Neural progenitor cell (in vitro differentiated cells): ENCODE data around the gene PRR4. TPM values are rescaled to one million over a fixed set of nuclear protein-coding genes. Genes with fewer than 3 reads are reported as not detected.

Experiments used
- DNase-seq: peaks from one replicate; pipeline ENCODE4 v3.0.0-alpha.2; 2016; ENCODE audit warnings: low spot score
- H2AFZ ChIP-seq: fragments of 200-600 bp; sonication (generic); replicated peaks from 2 replicates; pipeline ENCODE4 v1.6.1; 2016; ENCODE audit warnings: antibody characterized with exemption
- H3F3A ChIP-seq: fragments of 200-600 bp; sonication (generic); 2 replicates; pipeline ENCODE4 v1.6.1; 2016; ENCODE audit warnings: antibody characterized with exemption, low read depth
- H3K27ac ChIP-seq: fragments of 200-600 bp; sonication (generic); 2 replicates; pipeline ENCODE4 v1.5.1; 2016; ENCODE audit warnings: mild to moderate bottlenecking
- H3K27me3 ChIP-seq: fragments of 200-600 bp; sonication (generic); 2 replicates; pipeline ENCODE4 v1.6.1; 2016; ENCODE audit warnings: mild to moderate bottlenecking, moderate library complexity
- H3K36me3 ChIP-seq: fragments of 200-600 bp; sonication (generic); 2 replicates; pipeline ENCODE4 v1.5.1; 2016
- H3K4me1 ChIP-seq: fragments of 200-600 bp; sonication (generic); 2 replicates; pipeline ENCODE4 v1.6.1; 2016; ENCODE audit warnings: mixed run types
- H3K4me2 ChIP-seq: fragments of 200-600 bp; sonication (generic); 2 replicates; pipeline ENCODE4 v1.6.1; 2016
- H3K4me3 ChIP-seq: fragments of 200-600 bp; sonication (generic); 2 replicates; pipeline ENCODE4 v1.5.1; 2016
- H3K79me2 ChIP-seq: fragments of 200-600 bp; sonication (generic); 2 replicates; pipeline ENCODE4 v1.6.1; 2016; ENCODE audit warnings: low read depth
- H3K9ac ChIP-seq: fragments of 200-600 bp; sonication (generic); 2 replicates; pipeline ENCODE4 v1.6.1; 2016
- H3K9me3 ChIP-seq: fragments of 200-600 bp; sonication (generic); 2 replicates; pipeline ENCODE4 v1.5.1; 2016; ENCODE audit warnings: low read depth
- H4K20me1 ChIP-seq: fragments of 200-600 bp; sonication (generic); 2 replicates; pipeline ENCODE4 v1.6.1; 2016; ENCODE audit warnings: low read depth
- H3K27ac Mint-ChIP-seq: 3 replicates; pipeline ENCODE4 v1.8.0; 2021; ENCODE audit warnings: mixed read lengths
- H3K27me3 Mint-ChIP-seq: 2 replicates; pipeline ENCODE4 v1.8.0; 2022; ENCODE audit warnings: low read depth, mild to moderate bottlenecking, inconsistent platforms, moderate library complexity, mixed read lengths; ENCODE audit not compliant: insufficient read depth
- H3K36me3 Mint-ChIP-seq: 3 replicates; pipeline ENCODE4 v1.8.0; 2021; ENCODE audit warnings: mixed read lengths
- H3K4me1 Mint-ChIP-seq: 3 replicates; pipeline ENCODE4 v1.8.0; 2021; ENCODE audit warnings: mixed read lengths
- H3K4me3 Mint-ChIP-seq: 3 replicates; pipeline ENCODE4 v1.8.0; 2021; ENCODE audit warnings: mild to moderate bottlenecking, moderate library complexity, mixed read lengths
- H3K9me3 Mint-ChIP-seq: 3 replicates; pipeline ENCODE4 v1.8.0; 2020; ENCODE audit warnings: mixed read lengths
- CTCF ChIP-seq: fragments of 200-600 bp; sonication (generic); IDR thresholded peaks from 2 replicates; pipeline ENCODE4 v1.5.1; 2017; ENCODE audit warnings: antibody characterized with exemption, mild to moderate bottlenecking
- EZH2 ChIP-seq: fragments of 200-600 bp; sonication (generic); IDR thresholded peaks from 2 replicates; pipeline ENCODE4 v1.6.1; 2017; ENCODE audit warnings: antibody characterized with exemption, mild to moderate bottlenecking, moderate library complexity
- EZH2phosphoT487 ChIP-seq: fragments of 200-600 bp; sonication (generic); IDR thresholded peaks from 2 replicates; pipeline ENCODE4 v1.6.1; 2017; ENCODE audit warnings: antibody characterized with exemption
- total RNA-seq: library from RNA; depleted of rRNA; stranded (reverse); fragments of >200 nt; gene quantifications from 2 replicates; pipeline ENCODE4 v1.2.3, GENCODE V29; 2015; ENCODE audit warnings: low replicate concordance

PRR4 gene
- total RNA-seq, 1 donor from 2014 or later, result 0.69 TPM

- Histone ChIP-seq H3K9ac (no peak overlapping the region), H3K79me2 (no peaks in the 10 kb centered on the region), H3K4me2 (no peak overlapping the region), H3K4me1 (no peaks in the 10 kb centered on the region), H3F3A (no peaks in the 10 kb centered on the region), H4K20me1 (no peaks in the 10 kb centered on the region), H3K36me3 (peaks cover 14% of the 10 kb centered on the region), H3K4me3 (no peak overlapping the region), H3K9me3 (peaks cover 7% of the 10 kb centered on the region), H3K27me3 (no peaks in the 10 kb centered on the region), H3K27ac (no peak overlapping the region), H2AFZ (no peak overlapping the region)
- H3K27me3 Mint-ChIP-seq, result no peaks in the 10 kb centered on the region
- peaks cover 42% of the 10 kb centered on the region for H3K36me3 Mint-ChIP-seq
- H3K4me3 Mint-ChIP-seq, result no peak overlapping the region
- no peak for DNase-seq
- H3K27ac Mint-ChIP-seq, result no peak overlapping the region
- H3K4me1 Mint-ChIP-seq, result no peaks in the 10 kb centered on the region
- TF ChIP-seq CTCF (no peak), EZH2 (no peak), EZH2phosphoT487 (no peak)
- H3K9me3 Mint-ChIP-seq, result peaks cover 29% of the 10 kb centered on the region
These were observed 6.5 kb upstream of the PRR4 start for GRCh38 chr12:10855807-10856206.

GRCh38 chr12:10853776-10854175, 4.5 kb upstream of the PRR4 start:
- H3K4me1 ChIP-seq, result no peaks in the 10 kb centered on the region
- Mint-ChIP-seq H3K36me3 (peaks cover 40% of the 10 kb centered on the region), H3K4me1 (no peaks in the 10 kb centered on the region), H3K4me3 (no peak overlapping the region), H3K9me3 (peaks cover 27% of the 10 kb centered on the region), H3K27ac (no peak overlapping the region), H3K27me3 (no peaks in the 10 kb centered on the region)
- peaks cover 7% of the 10 kb centered on the region for H3K9me3 ChIP-seq
- no peak for DNase-seq
- H3K36me3 ChIP-seq, result peaks cover 14% of the 10 kb centered on the region
- H3F3A ChIP-seq, result no peaks in the 10 kb centered on the region
- H3K79me2 ChIP-seq, result no peaks in the 10 kb centered on the region
- H3K9ac ChIP-seq, result no peak overlapping the region
- H3K27ac ChIP-seq, result no peak overlapping the region
- no peak overlapping the region for H2AFZ ChIP-seq
- H4K20me1 ChIP-seq, result no peaks in the 10 kb centered on the region
- no peak overlapping the region for H3K4me2 ChIP-seq
- H3K27me3 ChIP-seq, result no peaks in the 10 kb centered on the region
- no peak overlapping the region for H3K4me3 ChIP-seq
- TF ChIP-seq EZH2, result no peak
- no peak for TF ChIP-seq EZH2phosphoT487
- TF ChIP-seq CTCF, result no peak

GRCh38 chr12:10851243-10851858, 2.1 kb upstream of the PRR4 start:
- Histone ChIP-seq H3K4me3 (no peak overlapping the region), H3K9ac (no peak overlapping the region), H2AFZ (no peak overlapping the region), H3K9me3 (peaks cover 3% of the 10 kb centered on the region), H3K4me2 (no peak overlapping the region), H3K79me2 (no peaks in the 10 kb centered on the region), H3K4me1 (no peaks in the 10 kb centered on the region), H3K36me3 (peaks cover 1% of the 10 kb centered on the region), H3K27me3 (no peaks in the 10 kb centered on the region), H3K27ac (no peak overlapping the region), H3F3A (no peaks in the 10 kb centered on the region), H4K20me1 (no peaks in the 10 kb centered on the region)
- H3K36me3 Mint-ChIP-seq, result peaks cover 25% of the 10 kb centered on the region
- no peak for DNase-seq
- TF ChIP-seq EZH2 (no peak), CTCF (no peak)
- H3K4me3 Mint-ChIP-seq, result no peak overlapping the region
- H3K9me3 Mint-ChIP-seq, result peaks cover 7% of the 10 kb centered on the region
- no peak overlapping the region for H3K27ac Mint-ChIP-seq
- no peaks in the 10 kb centered on the region for H3K27me3 Mint-ChIP-seq
- H3K4me1 Mint-ChIP-seq, result no peaks in the 10 kb centered on the region
